NCI-H2196 (cell line): ENCODE measurements around the gene GAP43.

Experiments
- DNase-seq: peaks from one replicate; lab custom pipeline; 2025; ENCODE audit not compliant: unreplicated experiment; lab: John Stamatoyannopoulos, UW

Gene GAP43

DNA sequence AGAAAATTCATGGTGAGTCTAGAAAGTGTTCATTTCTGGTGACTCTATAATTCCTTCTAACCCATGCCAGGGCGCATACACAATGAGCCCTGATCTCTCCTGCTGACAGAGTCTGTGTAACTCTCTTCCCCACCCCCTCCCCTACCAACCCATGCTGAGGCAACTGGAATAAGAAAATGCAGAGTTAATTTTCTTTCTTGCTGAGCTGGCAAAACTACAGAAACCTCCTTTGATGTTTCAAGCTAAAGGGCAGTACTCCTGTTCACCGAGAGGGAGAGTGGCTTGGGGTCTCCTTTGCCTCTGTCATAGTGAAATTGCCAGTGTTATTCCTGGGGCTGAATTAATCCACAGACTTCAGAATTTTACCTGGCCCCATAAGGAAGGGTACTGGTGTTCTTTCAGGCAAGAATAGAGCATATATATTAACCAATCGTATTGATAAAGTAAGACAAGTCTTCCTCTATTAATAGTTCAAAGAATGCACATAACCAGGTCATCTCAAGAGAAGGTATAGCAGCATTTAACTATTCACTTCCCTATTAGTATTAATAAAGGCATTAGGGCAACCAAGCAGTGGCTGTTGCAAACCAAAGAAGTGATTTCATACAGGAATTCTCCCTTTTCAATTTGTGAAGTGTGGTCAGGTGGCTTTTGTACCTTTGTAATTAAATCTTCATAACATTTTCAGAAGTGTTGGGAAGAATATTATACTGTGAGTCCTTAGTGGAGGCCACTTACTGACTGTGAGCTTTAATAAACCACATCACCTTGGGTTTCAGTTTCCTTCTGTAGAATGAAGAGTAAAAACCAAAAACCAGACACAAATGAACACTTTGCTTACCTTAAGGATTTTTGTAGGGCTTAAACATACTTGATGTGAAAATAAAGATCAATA is 4.1 kb downstream of the GAP43 start:
- DNase-seq, result no peak

- DNase-seq, result no peak
Measured at GRCh38 chr3:115628075-115628412, 4.7 kb downstream of the GAP43 start.

GRCh38 chr3:115630850-115631249 is 7.5 kb downstream of the GAP43 start:
- no peak for DNase-seq

- DNase-seq, result no peak
Measured at GRCh38 chr3:115632026-115632425, 8.7 kb downstream of the GAP43 start.

GRCh38 chr3:115633467-115633866 is 10.2 kb downstream of the GAP43 start:
- DNase-seq, result no peak

DNA sequence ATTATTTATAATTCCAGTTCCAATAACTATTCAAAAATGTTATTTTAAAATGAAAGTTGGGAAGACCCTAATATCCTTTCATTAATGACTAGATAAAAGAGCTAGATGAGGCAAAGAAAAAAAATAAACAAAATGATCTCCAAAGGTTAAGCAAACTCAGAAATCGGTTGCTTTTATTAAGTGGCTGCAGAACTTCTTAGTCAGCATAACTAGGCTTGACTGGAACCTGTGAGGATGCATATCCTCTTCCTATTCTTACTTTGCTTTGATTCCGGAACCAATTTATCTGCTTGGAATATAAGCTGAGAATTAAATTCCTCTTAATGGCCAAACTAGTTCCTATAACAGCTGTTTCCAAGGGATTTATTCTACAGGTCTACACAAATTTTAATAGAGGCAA is 10.7 kb downstream of the GAP43 start:
- DNase-seq, result no peak

DNA sequence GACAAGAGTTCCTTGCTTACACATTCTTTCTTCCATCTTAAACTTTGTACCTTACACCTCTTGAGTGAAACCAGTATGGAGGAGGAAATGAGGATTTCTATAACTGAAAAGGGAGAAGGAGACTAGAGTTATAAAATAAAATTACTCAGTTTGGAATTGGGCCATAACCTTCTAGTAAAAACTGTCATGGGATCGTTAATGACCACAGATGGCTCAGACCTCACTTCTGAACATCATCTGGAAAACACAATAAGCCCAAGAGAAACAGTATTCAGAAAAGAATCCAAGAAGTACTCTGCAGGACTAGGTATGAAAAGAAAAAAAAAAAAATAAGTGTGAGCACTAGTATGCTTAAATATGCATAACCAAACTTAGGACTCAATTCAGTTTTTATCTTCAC is 12.1 kb downstream of the GAP43 start:
- DNase-seq, result no peak

DNA sequence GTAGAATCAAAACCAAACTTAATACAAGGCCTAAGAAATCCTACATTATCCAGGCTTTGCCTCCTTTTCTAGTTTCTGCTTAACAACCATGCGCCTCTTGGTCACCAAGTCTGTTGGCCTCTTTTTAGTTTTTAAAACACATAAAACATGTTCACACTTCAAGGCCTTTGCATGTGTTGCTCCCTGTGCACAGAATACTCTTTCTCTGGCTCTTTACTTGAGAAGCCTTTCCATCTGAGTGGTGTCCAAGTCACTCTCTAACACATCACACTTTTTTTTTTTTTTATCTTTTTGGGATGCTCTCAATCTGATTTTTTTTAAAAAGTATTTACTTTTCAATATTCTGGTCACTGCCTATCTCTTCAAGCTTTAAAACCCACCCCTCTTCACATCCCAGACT is 14.9 kb downstream of the GAP43 start:
- no peak for DNase-seq

DNA sequence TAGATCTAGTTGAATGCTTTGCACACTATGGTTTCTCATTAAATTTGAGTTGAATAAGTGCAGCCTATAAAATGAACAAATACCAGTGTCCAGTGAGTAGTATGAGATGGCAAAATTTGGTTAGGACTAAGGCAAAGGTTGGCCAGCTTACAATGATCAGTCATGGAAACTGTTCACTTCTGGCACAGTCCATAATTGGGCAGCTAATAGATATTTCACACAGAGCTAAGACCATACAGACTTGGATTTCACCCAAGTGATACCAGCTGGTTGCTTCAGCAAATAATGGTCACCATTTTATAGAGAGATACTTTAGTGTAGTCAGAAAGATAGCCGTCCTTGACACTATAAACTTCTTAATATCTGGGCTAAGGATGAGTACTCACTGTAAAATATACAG is 15.7 kb downstream of the GAP43 start:
- peak; percentile 25 for DNase-seq

DNA sequence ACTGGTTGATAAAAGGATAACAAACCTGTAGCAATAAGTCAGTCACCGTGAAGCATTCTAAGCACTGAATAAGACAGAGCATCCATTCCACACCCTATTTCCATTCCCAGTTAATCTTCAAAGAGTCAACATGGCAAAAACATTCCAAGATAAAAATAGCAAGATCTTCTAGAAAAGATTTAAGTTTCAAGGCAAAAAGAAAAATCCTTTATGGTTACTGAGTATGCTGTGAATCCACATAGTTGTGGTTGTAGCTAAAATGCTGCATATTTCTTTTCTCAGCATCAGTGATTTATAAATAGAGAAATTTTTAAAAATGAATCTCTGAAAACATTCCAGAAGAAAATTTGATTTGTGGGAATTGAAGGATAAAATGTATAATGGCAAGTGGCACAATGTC is 21.1 kb downstream of the GAP43 start:
- DNase-seq, result no peak

DNA sequence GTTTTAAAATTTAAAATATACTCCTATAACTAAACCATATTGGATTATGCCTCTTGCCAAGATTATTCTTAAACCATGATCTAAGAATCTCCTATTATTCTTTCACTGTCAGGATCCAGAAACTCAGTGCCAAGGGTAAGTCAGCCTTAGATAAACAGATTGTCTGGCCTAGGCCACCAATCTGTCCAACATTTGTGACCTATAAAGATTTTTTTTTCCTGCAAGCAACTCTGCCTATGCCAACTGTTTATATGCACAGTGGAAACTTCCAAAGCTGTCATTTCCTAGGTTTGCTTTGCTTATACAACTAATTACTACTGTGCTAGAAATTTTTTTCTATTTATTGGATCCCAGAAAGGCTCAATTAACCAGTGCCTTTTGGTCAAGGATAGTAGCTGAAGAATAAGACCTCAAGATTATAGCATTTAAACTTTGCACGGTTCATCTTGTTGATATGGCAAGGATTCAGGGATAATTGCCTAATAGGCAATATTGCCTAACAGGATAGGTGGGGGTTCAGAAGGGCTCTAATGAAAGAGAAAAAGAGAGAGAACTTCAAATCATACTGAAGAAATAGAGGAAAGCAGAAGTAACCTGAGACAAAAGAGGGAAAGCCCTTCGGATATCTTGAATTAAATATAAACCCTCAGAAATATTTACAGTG is 22.8 kb downstream of the GAP43 start:
- DNase-seq, result no peak

DNA sequence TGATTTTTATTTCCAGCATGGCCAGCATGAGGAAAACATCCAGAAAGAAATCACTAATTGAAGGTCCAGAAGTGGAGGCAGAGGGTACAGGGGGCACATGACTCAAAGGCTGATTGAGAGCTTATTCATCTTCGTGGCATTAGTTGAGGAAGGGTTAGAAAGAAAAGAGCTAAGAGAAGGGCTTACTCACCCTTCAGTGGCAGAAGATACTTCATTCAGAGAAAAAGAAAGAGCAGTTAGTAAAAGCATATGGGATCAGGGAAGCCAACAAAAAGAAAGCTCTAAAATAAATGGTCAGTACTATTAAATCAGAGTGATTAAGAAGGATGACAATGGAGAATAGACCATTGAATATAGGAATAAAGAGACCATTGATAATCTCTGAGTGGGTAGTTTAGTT is 25.2 kb downstream of the GAP43 start:
- DNase-seq, result no peak

- DNase-seq, result no peak
Measured at GRCh38 chr3:115651087-115651486, 27.8 kb downstream of the GAP43 start.

DNA sequence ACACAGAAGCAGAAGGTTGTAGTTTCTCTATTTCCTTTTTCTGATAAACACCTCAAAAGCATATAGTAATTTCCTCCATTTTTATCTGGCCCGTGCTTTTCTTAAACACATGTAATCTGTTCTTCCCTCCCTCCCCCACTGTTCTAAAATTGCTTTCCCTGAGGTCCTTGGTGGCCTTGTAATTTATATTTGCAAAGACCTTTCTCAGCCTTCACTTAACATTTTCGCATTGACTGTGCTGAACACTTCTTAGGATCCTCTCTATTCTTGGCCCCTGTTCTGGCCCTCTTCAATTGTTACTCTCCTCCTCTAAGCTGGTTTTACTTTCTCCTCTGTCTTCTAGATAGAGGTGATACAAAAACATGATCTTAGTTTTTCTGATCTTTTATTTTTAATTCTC is 28.3 kb downstream of the GAP43 start:
- DNase-seq, result no peak

DNA sequence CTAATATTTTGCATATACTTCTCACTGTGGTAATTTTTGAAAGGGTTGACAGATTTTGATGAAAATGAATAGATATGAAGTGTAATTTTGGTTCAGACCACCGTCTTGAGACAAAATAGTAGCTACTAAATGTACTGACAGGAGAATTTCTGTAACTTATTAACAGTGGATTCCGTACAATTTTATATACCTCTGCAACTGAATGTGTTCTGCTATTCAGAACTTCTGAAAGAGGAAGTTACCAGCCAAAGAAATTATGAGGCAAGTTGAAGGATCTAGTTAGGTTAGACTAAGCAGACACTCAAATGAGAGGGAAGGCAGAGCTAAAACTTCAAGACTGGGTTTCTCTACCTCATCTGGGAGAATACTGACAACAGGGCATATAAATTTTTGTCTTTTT is 29.4 kb downstream of the GAP43 start:
- DNase-seq, result no peak

GRCh38 chr3:115655761-115656282 is 32.5 kb downstream of the GAP43 start:
- DNase-seq, result no peak

- DNase-seq, result no peak
Measured at GRCh38 chr3:115657168-115657567, 33.9 kb downstream of the GAP43 start.

- DNase-seq, result no peak
Measured at GRCh38 chr3:115658032-115658336, 34.7 kb downstream of the GAP43 start.

GRCh38 chr3:115658337-115659181 is 35.2 kb downstream of the GAP43 start:
- DNase-seq, result peak; percentile 82

GRCh38 chr3:115659253-115660220 is 36.2 kb downstream of the GAP43 start:
- no peak for DNase-seq
